CD4-positive, alpha-beta T cell treated with Interferon gamma for 1 hour (primary cell): ENCODE measurements around the gene USF3.
A peak's percentile ranks its signal among the peaks of the same experiment; 100 is the strongest.
"Not testable (repeated sequence)": the region's sequence is repeated elsewhere in the genome, so short reads cannot be mapped to it uniquely, and the experiment has no call there.

Source experiments
- DNase-seq: peaks from one replicate; pipeline ENCODE4 v3.0.0-alpha.2; 2020

The USF3 gene

GRCh38 chr3:113654310-113654709 is 42.1 kb downstream of the USF3 start:
- DNase-seq, result no peak

GRCh38 chr3:113649174-113649845 is 47.1 kb downstream of the USF3 start:
- no peak for DNase-seq

GRCh38 chr3:113648524-113648923 is 47.9 kb downstream of the USF3 start:
- no peak for DNase-seq

DNA sequence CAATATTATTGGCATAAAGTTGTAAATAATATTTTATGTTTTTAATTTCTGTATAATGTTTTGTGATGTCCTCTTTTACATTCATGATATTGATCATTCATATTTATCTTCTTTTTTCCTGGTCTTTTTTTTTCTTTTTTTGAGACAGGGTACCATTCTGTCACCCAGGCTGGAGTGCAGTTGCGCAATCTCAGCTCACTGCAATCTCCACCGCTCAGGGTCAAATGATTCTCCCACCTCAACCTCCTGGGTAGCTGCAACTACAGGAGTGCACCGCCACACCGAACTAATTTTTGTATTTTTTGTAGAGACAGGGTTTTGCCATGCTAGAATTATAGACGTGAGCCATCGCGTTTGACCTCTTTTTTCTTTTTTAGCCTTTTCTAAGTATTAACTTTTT is 52.9 kb downstream of the USF3 start:
- no peak for DNase-seq

DNA sequence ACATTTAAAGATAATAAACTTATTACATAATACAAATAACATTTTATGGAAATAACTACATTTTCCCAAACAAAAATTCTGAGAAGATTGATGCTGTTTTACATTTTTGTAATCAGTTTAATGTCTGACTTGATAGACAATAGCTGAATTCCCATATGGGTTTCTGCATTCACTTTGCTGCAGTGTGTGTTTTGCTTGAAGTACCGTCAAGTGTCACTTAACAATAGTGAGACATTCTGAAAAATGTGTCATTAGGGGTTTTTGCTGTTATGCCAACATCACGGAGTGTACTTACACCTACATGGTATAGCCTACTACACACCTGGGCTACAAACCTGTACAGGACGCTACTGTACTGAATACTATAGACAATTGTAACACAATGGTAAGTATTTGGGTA is 57.5 kb downstream of the USF3 start:
- DNase-seq, result no peak

DNA sequence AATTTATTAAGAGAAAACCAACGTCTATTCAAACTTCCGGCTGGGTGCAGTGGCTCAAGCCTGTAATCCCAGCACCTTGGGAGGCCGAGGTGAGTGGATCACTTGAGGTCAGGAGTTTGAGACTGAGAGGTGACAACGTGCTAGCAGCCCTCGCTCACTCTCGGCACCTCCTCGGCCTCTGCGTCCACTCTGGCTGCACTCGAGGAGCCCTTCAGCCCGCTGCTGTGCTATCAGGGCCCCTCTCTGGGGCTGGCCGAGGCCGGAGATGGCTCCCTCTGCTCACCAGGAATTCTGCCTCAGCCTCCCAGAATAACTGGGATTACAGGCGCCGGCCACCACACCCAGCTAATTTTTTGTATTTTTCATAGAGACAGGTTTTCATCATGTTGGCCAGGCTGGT is 58.7 kb downstream of the USF3 start:
- DNase-seq, result no peak

DNA sequence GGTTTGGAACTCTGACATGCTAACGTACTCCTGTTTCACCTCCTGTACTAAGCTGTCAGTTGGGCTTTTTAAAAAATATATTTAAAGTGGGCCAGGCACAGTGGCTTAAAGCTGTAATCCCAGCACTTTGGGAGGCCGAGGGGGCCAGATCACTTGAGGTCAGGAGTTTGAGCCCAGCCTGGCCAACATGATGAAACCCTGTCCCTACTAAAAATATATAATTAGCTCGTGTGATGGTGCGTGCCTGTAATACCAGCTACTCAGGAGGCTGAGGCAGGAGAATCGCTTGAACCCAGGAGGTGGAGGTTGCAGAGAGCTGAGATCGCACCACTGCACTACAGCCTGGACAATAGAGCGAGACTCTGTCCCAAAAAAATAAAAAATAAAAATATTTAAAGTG is 60.4 kb downstream of the USF3 start:
- DNase-seq, result not testable (repeated sequence)

DNA sequence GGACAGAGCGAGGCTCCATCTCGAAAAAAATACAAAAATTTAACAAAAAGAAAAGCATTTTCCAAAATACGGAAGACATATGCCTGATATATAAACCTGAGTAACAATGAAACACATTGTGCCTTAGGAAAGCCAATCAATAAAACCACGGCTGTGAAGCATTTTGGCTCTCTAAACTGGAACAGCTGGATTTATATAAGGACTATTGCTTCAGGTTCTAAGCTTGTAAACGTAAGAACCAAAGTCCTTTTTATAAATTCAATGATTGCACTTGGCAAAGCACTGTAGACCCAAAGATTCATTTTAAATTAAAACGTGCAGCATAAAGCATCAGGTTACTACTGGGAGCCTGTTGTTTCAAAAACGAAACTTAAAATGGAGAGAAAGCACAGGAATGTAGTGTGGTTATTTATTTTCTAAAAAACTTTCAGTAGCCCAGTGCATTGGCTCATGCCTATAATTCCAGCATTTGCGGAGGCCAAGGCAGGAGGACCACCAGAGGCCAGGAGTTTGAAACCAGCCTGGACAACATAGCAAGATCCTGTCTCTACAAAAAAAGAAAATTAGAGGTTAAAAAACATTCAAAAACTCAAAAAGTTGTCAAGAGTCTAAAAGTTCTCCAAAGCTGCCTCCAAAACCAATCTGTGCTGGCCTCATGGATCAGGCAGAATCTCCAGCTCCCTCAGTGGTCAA is 61.5 kb downstream of the USF3 start:
- DNase-seq, result no peak

DNA sequence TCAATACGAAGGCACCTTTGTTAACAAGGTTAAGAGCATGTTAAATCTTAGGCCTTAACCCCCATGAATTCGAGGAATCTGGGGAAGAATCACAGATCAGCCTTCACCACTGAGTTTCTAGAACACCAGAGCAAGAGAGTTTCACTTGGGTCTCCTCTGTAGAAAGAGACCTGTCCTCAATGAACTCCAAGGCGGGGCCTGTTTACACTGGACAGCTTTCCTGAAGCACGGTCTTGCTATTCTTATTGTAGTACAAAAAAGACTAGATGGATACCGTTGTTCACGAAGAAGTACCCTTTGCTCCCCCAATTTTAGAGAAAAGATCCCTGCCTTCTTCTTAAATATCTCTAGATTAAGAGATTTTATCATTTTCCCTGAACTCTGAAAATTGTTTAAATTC is 64.9 kb downstream of the USF3 start:
- DNase-seq, result no peak

DNA sequence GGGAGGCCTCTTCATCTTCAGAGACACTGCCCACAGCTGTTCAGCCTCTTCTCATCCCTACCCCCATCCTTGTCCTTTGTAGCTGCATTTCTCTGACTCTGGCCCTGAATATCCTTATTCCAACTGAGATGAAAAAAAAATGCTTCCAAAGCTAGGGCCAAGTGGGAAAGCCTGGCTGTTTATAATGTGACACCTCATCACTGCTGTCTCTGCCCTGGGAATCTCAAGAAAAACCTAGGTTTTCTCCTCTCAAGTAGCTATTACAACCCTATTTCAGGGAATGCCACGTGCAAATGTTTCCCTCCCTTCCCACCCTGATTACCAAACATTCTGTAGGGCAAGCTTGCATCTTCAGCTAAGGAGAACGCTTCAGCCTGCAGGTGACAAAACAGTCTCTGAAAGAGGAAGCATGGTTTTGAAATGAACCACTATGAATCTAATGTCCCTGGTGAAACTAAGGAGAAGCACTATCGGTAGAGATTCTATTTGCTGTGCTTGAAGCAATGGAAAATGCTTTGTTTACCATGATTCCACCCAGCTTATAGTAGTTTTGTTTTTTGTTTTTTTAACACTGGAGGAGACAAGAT is 65.4 kb downstream of the USF3 start:
- no peak for DNase-seq

- no peak for DNase-seq
Measured at GRCh38 chr3:113629584-113630421, 66.6 kb downstream of the USF3 start.

- DNase-seq, result no peak
Measured at GRCh38 chr3:113628788-113629187, 67.7 kb downstream of the USF3 start.

DNA sequence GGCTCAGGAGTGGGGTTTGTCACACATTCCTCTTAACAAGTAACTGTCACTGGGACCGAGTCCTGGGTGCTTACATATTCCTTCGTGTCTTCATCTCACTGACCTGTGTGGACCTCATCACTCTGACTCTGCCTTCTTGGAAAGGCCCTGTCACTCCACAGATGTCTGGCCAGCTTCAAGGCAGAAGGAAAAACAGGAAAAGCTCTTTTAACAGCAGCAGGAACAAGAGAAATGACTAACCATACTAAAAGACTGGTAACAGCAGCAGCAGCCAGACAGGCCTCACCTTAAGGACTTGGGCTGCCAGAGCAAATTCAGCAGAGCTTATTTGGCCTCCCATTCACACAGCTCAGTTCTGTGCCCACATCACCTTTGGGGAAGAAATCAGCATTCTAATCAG is 68.1 kb downstream of the USF3 start:
- DNase-seq, result no peak

GRCh38 chr3:113626503-113627371 is 69.7 kb downstream of the USF3 start:
- peak; percentile 61 for DNase-seq

DNA sequence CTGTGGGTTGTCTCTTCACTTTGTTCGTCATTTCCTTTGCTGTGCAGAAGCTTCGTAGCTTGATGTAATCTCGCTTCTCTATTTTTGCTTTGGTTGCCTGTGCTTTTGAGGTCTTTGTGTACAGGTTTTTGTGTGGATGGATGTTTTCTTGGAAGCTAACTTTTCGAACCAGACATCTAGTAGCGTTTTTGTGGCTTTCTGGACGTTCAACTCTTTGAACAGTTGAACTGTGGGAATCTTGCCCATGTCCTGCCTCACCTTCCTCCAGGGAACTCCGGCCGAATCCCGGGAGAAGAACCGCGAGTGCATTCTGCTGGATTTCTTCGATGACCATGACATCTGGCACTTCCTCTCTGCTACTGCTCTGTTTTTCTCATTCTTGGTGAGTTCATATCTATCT is 70.6 kb downstream of the USF3 start:
- DNase-seq, result no peak

GRCh38 chr3:113623811-113624210 is 72.6 kb downstream of the USF3 start:
- DNase-seq, result no peak

- no peak for DNase-seq
Measured at GRCh38 chr3:113623324-113623723, 73.1 kb downstream of the USF3 start.

- DNase-seq, result no peak
Measured at GRCh38 chr3:113620091-113620490, 76.4 kb downstream of the USF3 start.

DNA sequence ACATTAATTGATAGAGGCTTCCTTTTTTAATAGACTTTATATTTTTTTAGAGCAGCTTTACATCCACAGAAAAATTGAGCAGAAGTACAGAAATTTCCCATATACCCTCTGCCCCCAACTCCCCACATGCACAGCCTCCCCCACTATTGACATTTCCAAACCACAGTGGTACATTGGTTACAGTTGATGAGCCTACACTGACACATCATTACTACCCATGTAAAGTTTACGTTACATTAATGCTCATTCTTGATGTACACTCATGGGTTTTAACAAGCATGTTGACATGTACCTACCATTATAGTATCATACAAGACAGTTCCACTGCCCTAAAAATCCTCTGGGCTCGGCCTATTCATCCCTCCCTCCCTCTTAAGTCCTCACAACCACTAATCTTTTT is 78.7 kb downstream of the USF3 start:
- DNase-seq, result no peak

DNA sequence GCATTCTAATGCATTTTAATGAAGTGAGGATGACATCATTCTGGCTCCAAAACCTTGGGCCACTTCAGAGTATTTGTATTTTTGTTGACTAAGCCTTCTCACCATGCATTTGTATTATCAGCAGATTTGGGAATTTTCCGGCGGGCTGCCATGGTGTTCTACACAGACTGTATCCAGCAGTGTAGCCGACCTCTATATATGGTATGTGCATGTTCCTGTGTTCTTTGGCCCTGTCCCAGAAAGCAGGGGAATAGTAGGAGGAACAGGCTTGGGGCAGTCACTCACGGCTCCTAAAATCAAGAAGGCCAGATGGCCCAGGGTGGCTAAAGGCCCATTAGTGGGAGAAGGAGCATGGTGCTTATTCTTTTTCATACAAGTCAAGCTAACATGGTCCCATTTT is 80.5 kb downstream of the USF3 start:
- no peak for DNase-seq

DNA sequence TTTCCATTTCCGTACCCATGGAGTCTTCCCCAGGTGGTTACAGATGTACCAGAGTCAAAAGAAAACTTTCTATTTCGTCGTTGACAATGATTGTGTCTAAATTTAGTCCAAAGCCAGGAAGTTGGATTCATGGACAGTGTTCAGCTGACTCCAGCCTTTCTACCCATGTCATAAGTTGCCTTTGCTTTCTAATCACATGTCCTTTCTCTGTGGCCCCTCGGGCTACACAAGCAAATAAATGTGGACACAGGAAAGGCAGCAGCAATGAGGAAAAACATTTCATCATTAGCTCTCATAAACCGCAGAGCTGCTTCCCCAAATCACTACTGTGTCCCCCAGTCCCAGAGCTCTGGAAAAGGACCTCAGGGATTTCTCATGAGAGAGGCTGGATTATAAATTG is 82.0 kb downstream of the USF3 start:
- no peak for DNase-seq

DNA sequence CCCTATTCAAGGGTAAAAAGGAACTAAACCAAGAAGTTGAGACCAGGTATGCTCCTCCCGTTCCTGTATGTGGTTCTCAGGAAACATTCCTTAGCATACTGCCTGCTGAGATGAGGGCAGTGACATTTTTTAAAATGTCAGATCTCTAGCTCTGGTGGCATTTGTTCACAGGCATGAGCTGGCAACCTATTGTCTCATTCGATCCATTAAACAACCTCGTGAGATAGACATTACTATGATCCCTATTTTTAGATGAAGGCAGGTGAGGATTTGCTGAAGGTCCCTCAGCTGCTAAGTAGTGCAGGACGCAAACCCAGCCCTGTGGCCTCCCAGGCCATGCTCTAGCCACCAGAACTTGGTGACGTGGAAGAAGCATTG is 89.2 kb downstream of the USF3 start:
- DNase-seq, result no peak
